ENCODE data around the gene TTN. TPM values are rescaled to one million over a fixed set of nuclear protein-coding genes. Genes with fewer than 3 reads are reported as not detected.

The TTN gene
- total and polyA plus RNA-seq, 4 donors = 0.01 to 3.0 (median 0.80) TPM

- peaks cover 0 to 20% (median 8%) of the 10 kb centered on the region in 4 donors for H3K36me3 ChIP-seq (ENCODE audit: control insufficient read depth in 4 of 4, insufficient read depth in 3 of 4, low read depth in 1 of 4, low read length in 3 of 4)
- 81% methylated on average over 8 of the region's 8 CpGs for WGBS
- no peak overlapping the region for H3K9ac ChIP-seq (ENCODE audit: low read depth in 1 of 2, low read length in 2 of 2)
- no peak overlapping the region for H3K27ac ChIP-seq (ENCODE audit: low read depth in 1 of 2, low read length in 2 of 2)
- TF ChIP-seq HNF4G (IDR thresholded peaks at IDR 0.05) = no peak
- no peak for TF ChIP-seq HNF4A (conservative IDR thresholded peaks at IDR 0.05)
- no peak for TF ChIP-seq GABPA (IDR thresholded peaks at IDR 0.05 in 1 of 2, conservative IDR thresholded peaks at IDR 0.05 in 1 of 2)
- no peak for TF ChIP-seq FOXA2 (IDR thresholded peaks at IDR 0.05)
- TF ChIP-seq ATF3 (IDR thresholded peaks at IDR 0.05) = no peak
- TF ChIP-seq CTCF (IDR thresholded peaks at IDR 0.05; ENCODE audit: low read depth, low read length, missing input control) = no peak
- TF ChIP-seq RAD21 (IDR thresholded peaks at IDR 0.05) = no peak
- TF ChIP-seq EGR1 (IDR thresholded peaks at IDR 0.05; ENCODE audit: low read depth in 2 of 2) = no peak
- no peak for TF ChIP-seq TAF1 (conservative IDR thresholded peaks at IDR 0.05)
- TF ChIP-seq ZBTB33 (IDR thresholded peaks at IDR 0.05) = no peak
- no peak for TF ChIP-seq RXRA (IDR thresholded peaks at IDR 0.05)
- H3K4me1 ChIP-seq (ENCODE audit: control insufficient read depth in 4 of 4, insufficient read depth in 4 of 4, low read length in 3 of 4) = no peaks in the 10 kb centered on the region
- H3K27me3 ChIP-seq (ENCODE audit: control insufficient read depth in 4 of 4, insufficient read depth in 4 of 4, low read length in 3 of 4) = no peaks in the 10 kb centered on the region
- DNase-seq (ENCODE audit: low spot score) = no peak
- no peak overlapping the region for H3K4me3 ChIP-seq (ENCODE audit: low read depth in 1 of 3, low read length in 3 of 3)
- H3K9me3 ChIP-seq (ENCODE audit: control insufficient read depth in 4 of 4, low read length in 3 of 4) = no peaks in the 10 kb centered on the region
Observed at GRCh38 chr2:178530625-178531142, 276.5 kb downstream of the TTN start.

- Histone ChIP-seq H3K9me3 (ENCODE audit: control insufficient read depth in 4 of 4, low read length in 3 of 4) (no peaks in the 10 kb centered on the region), H3K36me3 (ENCODE audit: control insufficient read depth in 4 of 4, insufficient read depth in 3 of 4, low read depth in 1 of 4, low read length in 3 of 4) (peaks cover 0 to 20% (median 6%) of the 10 kb centered on the region in 4 donors), H3K27ac (ENCODE audit: low read depth in 1 of 2, low read length in 2 of 2) (no peak overlapping the region), H3K4me3 (ENCODE audit: low read depth in 1 of 3, low read length in 3 of 3) (no peak overlapping the region), H3K9ac (ENCODE audit: low read depth in 1 of 2, low read length in 2 of 2) (no peak overlapping the region), H3K4me1 (ENCODE audit: control insufficient read depth in 4 of 4, insufficient read depth in 4 of 4, low read length in 3 of 4) (no peaks in the 10 kb centered on the region), H3K27me3 (ENCODE audit: control insufficient read depth in 4 of 4, insufficient read depth in 4 of 4, low read length in 3 of 4) (no peaks in the 10 kb centered on the region)
- DNase-seq (ENCODE audit: low spot score) = no peak
- whole genome bisulfite sequencing = 81% methylated on average over 2 of the region's 2 CpGs
- TF ChIP-seq RXRA (IDR thresholded peaks at IDR 0.05) = no peak
- TF ChIP-seq HNF4A (conservative IDR thresholded peaks at IDR 0.05) = no peak
- no peak for TF ChIP-seq ATF3 (IDR thresholded peaks at IDR 0.05)
- no peak for TF ChIP-seq GABPA (IDR thresholded peaks at IDR 0.05 in 1 of 2, conservative IDR thresholded peaks at IDR 0.05 in 1 of 2)
- TF ChIP-seq EGR1 (IDR thresholded peaks at IDR 0.05; ENCODE audit: low read depth in 2 of 2) = no peak
- no peak for TF ChIP-seq RAD21 (IDR thresholded peaks at IDR 0.05)
- TF ChIP-seq HNF4G (IDR thresholded peaks at IDR 0.05) = no peak
- no peak for TF ChIP-seq JUND (IDR thresholded peaks at IDR 0.05)
- no peak for TF ChIP-seq TAF1 (conservative IDR thresholded peaks at IDR 0.05)
- no peak for TF ChIP-seq CTCF (IDR thresholded peaks at IDR 0.05; ENCODE audit: low read depth, low read length, missing input control)
- TF ChIP-seq MAX (IDR thresholded peaks at IDR 0.05) = no peak
- no peak for TF ChIP-seq FOXA2 (IDR thresholded peaks at IDR 0.05)
- no peak for TF ChIP-seq FOXA1 (IDR thresholded peaks at IDR 0.05)
- TF ChIP-seq NR2F2 (IDR thresholded peaks at IDR 0.05) = no peak
- no peak for TF ChIP-seq YY1 (IDR thresholded peaks at IDR 0.05)
- no peak for TF ChIP-seq REST (IDR thresholded peaks at IDR 0.05)
Observed at GRCh38 chr2:178530131-178530530, 277.1 kb downstream of the TTN start.

Data from liver (tissue), 9 donors.